GM19324 (cell line): Measurements from ENCODE around the gene AIP.
"Not testable (repeated sequence)": the region's sequence is repeated elsewhere in the genome, so short reads cannot be mapped to it uniquely, and the experiment has no call there.

Source experiments
- ATAC-seq: cut with Tn5 transposase; IDR thresholded peaks from one replicate; pipeline ENCODE4 v1.9.1; 2021; ENCODE audit warnings: mild to moderate bottlenecking, moderate library complexity; ENCODE audit not compliant: unreplicated experiment, low FRiP score

The AIP gene

DNA sequence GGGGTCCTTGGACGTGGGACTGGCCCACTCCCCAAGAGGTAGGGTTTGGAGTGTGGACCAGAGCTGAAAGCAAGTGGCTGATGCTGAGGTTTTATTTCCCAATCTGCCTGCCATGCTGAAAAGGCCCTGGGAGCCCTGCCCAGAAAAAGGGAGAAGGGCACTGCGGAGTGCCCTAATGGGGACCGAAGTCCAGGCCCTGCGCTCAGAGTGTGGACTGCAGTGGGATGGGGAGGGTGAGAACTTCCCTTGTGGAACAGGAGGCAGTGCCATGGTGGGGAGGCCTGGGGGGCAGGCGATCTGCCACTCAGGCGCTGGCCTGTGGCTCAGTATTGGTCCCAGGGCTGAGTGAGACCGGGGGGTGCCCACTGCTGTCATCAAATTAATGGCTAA, 34.6 kb upstream of the AIP start:
- no peak for ATAC-seq

DNA sequence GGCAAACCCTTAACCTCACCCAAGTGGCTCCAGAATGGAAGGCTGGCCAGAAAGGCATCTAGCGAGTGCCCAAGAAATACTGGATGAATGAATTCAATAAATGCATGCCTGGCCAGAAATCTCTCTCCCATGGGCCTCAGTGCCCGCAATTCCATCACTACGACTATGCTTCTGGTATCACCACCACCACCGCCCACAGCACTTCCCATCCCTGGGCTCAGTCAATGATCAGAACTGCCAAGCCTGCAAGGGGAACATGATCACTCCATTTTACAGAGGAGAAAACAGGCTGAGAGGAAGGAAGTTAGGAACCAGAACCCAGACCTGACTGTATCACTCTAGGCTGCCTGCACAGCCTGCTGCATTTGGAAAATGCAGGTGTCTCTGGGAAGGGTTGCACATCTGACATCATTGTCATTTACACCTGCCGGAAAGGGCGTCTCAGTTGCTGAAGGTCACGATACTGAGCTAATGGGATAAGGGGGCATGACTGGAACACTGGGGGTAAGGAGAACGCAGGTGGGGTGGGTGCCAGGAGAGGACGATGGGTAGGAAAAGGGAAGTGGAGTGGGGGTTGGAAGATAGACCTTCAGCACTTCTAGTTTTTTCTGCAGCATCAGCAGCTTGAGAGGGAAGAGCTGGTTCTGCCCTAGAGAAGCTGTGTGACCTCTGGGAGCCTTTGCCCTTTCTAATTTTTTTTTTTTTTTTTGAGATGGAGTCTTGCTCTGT, 33.5 kb upstream of the AIP start:
- ATAC-seq, result no peak

DNA sequence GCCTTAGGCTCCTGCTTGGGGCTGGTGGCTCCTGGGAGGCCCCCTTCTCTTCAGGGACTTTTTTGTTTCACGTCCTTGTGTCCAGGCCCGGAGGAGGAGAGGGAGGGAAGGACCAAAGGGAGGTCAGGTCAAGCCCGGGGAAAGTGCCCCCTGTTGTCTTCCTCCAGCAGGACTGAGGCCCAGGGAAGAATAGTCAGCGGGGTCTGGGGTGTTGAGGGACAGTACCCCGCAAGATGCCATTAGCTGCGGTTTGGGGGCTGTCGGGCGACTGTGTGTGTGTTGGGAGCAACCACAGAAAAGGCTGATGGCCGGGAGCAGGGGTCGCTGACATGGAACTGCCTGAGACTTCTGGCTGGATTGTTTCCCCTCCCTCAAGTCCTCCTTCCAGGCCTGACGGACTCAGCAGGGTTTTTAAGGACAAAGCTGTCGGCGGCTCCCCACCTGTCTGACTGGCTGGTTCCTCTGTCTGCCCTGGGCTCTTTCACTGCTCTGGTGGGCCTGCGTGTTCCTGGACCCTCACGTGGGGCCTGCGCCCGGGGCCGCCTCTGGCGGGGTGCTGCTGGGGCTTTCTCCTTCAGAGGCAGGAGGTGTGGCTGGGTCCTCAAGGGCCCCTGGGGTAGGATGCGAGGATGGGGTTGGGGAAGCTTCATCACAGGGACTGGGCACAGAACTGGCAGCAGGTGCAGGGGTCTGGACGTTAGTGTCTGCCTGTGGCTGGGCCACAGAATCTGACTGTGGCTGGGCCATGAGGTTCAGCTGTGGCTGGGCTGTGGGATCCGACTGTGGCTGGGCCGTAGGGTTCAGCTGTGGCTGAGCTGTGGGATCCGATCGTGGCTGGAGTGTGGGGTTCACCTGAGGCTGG, 31.8 kb upstream of the AIP start:
- no peak for ATAC-seq

DNA sequence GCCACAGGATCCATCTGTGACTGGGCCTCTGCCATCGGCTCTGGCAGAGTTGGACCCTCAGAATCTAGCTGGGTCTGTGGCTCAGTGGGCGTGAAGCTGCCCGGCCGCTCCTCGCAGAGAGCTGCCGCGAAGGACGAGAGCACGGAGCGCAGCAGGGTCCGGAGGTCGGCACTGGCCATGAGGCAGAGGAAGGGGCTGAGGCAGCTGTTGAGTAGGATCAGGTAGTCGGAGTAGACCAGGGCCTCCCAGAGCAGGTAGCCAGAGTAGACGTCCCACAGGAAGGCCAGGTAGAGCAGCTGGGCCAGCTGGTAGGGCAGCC, 31.2 kb upstream of the AIP start:
- no peak for ATAC-seq

DNA sequence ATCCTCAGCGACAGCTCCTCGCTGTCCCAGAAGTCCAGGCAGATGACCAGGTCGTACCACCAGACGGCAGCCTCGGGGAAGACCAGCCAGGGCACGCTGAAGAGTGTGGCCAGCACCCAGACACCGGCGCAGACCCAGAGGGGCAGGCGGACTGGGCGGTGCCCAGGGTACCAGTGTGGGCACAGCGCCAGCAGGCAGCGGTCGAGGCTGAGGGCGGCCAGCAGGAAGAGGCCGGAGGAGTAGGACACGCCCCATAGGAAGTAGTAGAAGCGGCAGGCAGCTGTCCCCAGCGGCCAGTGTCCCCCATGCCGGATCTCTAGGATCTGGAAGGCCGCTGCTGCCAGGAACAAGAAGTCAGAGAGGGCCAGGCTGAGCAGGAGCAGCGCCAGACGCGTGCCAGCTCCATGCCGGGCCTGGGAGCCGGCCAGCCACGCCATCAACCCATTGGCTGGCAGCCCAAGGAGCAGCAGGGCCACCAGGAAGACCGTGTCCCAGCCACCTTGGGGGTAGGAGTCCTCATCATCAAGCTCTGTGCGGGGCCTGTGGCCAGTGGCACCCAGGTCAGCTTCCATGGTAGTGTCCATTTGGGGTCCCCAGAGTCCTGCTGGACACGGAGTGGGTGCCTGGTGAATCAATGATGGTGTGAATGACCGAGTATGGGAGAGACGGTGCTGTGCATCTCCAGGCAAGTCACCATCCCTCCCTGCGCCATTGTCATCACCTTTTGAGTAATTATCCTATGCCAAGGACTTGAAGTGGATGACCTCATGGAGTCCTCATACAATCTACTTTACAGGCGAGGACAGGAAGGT, 30.5 kb upstream of the AIP start, which contains the start of gene GPR152:
Gene GPR152, minus strand, starts transcription at position 589 of the 812 bp plus-strand sequence. Its CDS starts 5 bp downstream, at position 584.
- no peak for ATAC-seq

DNA sequence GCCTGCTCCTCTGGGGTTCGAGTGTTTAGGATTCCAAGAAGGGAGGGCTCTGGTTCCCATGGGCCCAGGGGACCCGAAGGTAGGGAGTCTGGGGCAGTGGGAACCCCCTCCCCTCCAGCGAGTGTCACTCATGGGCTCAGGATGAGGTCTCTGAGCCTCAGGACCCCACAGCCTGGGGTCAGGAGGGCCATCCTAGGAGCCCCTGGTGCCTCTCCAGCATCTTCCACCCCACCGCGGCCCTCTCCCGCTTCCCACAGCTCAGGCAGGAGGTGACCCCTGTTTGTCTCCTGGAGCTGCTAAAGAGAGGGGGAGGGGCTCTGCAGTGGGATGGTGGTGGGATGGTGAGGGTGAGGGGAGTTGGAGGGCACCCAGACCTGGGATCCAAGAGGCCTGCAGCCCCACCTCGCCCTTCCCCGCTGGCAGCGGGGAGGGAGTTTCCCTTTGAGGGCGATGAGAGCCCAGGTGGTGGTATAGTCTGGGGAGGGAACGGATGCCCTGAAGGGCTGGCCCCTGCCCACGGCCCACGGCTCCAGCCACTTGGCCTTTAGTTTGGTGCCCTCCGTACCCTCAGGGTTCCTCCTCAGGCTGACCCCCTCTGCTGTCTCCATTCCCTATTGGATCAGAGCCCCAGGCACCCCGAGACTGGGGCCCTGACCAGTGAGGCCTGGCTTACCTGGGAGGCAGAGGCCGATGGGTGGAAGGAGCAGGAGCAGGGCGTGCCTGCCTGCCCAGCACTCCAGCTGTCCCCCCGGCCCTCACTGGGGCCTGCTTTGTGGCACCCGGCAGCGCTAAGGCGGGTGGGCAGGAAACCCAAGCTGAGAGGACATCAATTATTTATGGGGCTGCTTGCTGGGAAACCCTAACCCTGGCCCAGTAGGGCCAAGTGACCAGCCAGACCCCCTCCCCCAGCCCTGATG, 28.8 kb upstream of the AIP start:
- ATAC-seq, result no peak

DNA sequence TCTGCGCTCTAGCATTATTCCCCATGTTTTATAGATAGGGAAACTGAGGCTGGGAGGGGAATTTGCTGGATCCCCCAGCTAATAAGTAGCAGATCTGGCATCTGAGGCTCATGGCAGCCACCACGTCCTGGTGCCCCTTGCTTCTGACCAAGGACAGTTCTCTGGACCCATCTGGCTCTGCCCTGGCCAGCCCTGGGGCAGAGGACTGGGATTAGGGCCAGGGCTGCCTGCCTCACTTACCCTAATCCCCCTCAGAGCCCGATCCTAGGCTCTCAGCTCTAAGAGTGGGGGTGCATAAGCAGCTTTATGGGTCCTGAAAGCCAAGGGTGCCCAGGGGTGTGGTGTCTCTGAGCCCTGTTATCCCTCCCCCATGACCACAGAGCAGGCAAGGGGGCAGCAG, 27.8 kb upstream of the AIP start, which contains the start of gene CABP4:
Gene CABP4, plus strand, starts transcription at position 301 of the 400 bp plus-strand sequence. Its CDS starts 70 bp downstream, at position 371.
- ATAC-seq, result no peak

DNA sequence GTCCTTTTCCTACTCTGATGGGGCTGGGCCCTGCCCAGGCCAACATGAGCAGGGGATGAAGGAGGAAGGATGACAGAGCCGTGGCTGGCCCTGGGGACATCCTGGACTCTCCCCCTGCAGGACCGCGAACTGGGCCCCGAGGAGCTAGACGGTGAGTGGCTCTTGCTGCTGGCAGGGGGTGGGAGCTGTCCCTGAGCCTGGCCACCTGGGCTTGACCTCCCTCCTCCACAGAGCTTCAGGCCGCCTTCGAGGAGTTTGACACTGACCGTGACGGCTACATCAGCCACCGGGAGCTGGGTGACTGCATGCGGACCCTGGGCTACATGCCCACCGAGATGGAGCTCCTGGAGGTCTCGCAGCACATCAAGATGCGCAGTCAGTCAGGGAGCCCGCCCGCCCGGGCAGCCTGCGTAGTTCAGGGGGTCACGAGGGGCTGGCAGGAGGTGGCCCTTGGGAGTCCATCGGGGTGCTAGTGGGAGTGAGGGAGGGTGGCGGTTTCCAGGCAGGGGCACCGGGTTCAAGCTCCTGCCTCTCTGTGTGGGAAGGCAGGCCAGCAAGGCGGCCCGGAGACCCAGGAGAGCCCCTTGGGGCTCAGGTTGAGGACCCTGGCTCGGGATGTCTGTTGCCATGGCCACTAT, 26.6 kb upstream of the AIP start:
- no peak for ATAC-seq

DNA sequence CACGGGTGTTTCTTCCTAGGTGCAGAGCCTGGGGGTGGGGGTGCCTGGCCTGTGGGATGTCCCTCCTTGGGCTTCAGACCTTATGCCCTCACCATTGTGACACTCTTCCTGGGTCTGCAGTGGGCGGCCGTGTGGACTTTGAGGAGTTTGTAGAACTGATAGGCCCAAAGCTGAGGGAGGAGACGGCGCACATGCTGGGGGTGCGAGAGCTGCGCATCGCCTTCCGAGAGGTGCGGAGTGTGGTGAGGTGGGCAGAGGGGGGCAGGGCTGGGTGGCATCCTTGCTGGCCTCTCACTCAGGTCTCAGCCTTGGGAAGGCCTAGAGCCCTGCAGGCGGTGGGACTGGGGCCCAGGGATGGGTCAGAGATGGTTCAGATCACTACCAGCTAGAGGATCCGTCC, 25.4 kb upstream of the AIP start:
- ATAC-seq, result no peak

DNA sequence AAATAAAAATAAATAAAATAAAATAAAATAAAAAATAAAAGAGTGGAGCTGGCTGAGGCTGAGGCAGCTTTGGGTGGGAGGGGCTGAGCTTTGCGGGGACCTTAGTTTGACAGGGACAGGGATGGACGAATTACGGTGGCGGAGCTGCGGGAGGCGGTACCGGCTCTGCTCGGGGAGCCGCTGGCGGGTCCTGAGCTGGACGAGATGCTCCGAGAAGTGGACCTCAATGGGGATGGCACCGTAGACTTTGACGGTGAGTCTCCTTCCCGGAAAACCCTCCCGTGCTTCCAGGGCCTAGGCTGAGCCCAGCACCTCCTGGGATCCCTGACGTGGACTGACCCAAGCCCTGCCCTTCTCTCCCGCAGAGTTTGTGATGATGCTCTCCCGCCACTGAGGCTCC, 24.6 kb upstream of the AIP start:
- no peak for ATAC-seq

DNA sequence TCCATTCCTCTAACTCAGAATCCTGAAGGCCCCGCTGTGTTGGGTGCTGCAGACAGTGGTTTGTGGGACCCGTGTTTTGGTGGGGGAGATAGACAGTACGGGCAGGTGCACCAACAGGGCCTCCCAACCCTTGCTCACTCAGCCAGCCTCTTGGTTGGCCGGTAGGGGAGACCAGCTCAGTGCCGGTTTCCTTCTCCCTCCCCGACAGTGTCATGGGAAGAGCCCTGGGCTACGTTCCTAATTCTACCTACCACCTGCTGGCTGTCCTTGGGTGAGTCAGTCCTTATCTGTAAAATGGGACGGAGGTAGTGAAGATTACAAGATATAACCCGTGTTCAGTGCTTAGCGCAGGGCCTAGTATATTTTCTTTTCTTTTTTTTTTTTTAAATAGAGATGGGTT, 19.6 kb upstream of the AIP start:
- no peak for ATAC-seq

DNA sequence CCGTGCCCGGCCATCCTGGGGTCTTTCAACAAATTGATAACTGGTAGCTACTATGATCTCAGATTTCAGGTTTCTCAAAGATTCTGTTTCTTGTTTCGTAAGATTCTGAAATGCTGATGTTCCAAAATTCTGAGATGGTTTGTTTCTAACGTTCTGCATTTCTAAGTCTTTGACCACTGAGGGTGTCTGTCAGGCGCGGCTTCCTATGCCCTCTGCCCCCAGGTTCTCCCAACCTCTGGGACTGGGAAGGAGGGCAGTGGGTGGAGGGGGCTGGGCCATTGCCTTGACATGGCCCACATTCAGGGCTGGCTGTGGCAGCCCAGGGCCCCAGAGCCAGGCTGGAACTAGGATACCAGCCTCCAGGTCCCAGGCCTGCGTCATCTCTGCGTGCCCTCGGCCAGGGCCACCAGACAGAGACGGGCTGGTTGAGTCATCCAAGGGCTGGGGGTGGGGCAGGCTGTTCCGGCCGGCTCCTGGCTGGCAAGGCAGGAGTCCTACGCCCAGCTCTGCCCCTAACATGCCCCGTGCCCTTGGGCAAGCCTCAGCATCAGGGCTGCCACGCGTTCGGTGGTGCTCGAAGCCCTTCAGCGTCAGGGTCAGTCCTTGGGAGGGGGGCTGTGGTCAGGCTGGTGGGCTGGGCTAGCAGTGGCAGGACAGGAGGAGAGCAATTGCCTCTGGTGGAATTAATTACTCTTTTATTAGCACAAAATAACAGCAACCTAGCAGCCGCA, 19.0 kb upstream of the AIP start:
- ATAC-seq, result no peak

DNA sequence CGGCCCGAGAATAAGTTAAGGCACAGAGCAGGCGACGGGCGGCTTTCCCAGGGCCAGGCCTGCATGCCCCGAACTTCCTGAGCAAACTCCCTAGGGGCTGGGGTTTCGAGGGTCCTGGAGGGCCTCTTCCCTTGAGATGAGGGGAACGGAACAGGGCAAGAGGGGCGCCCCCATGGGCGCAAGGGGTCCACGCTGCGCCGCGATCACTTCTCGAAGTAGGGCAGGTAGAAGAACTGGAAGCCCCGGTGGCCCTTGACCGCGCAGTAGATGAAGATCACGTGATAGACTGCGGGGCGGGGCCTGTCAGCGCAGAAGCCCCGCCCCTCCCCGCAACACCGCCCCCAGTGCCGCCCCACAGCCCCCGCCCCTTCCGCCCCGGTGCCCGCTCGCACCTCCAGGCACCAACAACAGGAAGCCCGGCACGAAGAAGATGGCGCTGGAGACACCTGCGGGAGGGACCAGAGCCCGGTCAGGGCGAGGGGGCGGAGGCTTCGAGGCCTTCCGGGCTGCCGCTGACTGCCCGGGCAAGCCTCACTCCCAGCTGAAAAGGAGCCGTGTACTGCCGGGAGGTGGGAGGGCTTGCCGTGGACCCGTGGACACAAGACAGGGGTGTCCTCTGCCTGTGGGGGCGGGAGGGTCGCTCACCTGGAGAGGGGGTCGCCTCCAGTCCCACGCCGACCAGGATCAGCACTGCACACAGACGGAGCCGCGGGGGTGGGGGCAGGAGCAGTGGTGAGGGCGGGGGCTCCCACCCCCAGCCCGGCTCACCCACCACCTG, 18.2 kb upstream of the AIP start:
- peak; percentile 49 for ATAC-seq

DNA sequence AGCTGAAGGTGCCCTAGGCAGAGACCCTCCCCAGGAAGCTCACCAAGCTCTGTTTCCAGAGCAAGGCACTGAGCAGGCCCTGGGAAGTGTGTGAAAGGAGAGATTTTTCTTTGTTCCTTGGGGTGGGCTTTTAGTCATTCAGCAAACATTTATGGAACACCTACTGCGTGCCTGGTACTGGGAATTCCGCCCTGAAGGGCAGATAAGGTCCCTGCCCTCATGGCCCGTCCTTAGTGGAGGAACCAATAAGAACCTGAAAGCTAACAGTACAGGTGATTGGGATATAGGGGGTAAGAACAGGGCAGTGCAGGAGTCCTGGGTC, 17.7 kb upstream of the AIP start:
- ATAC-seq, result no peak

DNA sequence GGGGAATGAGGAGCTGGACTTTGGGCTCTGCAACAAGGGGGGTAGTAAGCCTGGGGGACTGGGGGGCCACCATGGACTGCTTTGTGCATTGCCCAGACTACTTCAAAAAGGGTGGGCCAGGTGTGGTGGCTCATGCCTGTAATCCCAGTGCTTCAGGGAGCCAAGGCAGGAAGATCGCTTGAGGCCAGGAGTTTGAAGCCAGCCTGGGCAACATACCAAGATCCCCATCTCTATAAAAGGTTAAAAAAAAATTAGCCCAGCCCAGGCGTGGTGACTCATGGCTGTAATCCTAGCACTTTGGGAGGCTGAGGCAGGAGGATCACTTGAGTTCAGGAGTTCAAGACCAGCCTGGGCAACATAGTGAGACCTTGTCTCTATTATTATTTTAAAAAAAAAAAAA, 17.3 kb upstream of the AIP start:
- not testable (repeated sequence) for ATAC-seq

DNA sequence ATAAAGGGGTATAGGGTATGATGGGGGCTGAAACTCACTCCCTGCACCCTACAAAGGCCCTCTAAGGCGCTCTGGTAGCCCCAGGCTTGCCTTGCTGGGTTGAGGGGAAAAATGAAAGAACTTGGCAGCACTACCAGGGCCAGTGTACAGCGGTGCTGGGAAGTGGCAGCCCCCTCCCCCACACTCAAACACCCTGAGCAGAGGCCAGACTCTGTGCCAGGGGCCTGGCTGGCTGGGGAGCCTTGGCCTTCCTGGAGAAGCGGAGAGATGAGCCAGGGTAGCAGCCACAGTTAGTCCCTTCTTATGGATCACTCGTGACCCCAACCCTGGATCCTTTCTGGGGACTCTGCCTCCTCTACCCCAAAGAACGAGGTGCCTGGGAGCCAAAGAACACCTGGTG, 16.5 kb upstream of the AIP start:
- no peak for ATAC-seq

DNA sequence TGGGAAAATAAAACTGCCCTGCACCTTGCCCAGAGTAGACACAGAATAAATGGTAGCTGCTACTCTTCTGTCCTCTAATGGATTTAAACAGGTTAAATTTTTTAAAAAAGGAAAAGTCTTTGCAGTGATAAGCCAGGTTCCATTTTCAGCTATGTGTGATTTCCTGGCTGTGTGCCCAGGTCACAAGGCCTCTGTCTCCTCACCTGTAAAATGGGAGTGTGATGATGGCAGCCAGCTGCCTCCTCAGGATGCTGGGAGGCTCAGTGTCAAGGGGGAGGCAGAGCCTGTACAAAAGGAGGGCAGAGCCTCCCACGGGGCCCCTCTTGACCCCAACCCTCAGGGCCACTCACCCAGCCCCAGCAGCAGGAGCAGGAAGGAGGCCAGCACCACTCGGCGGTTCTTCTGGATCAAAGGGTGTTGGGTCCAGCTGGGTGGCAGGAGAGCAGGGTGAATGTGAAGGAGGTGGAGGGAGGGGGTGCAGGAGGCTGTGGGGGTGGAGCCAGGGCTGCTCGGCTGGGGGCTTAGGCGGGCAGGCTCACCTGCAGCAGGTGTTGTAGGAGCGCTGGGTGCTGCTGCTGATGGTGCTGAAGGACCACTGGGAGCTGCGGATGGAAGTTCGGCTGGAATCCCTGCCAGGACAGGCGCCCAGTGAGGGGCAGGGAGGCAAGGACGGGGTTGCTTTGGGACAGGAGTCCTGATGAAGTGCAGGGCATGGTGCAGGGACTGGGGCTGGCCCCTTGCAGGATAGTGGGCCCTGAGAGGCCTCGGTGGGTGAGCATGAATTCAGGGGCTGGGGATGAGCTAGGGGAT, 15.7 kb upstream of the AIP start:
- ATAC-seq, result no peak

DNA sequence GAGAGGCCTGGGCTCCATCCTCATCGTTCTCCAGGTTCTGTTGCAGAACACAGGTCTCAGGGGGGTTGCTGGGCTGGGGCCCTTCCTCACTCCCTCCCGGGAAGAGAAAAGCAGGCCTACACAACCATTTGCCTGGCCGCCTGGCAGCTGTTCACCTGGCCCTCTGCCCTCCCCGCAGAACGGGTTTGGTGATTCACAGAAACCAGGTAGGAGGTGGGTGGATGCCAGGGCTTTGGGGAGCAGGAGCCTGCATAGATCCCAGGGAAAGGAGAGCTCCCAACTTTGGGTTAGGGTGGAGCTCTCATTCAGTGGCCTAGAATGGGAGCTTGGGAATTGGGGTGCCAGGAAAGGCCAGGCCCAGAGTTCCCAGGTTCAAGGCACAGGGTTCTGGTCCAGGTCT, 14.8 kb upstream of the AIP start:
- ATAC-seq, result no peak
